NCI-H187 (cell line): Measurements from ENCODE around the gene CNKSR3.

Source experiments
- DNase-seq, 2 experiments: peaks; one replicate each; lab custom pipeline; 2025; lab: John Stamatoyannopoulos, UW

The CNKSR3 gene

GRCh38 chr6:154502553-154502952 is 7.9 kb downstream of the CNKSR3 start:
- DNase-seq: no peak

GRCh38 chr6:154501578-154501868 is 9.0 kb downstream of the CNKSR3 start:
- DNase-seq: no peak

- DNase-seq: no peak
Measured at GRCh38 chr6:154500769-154501577, 9.5 kb downstream of the CNKSR3 start.

- no peak for DNase-seq
Measured at GRCh38 chr6:154499855-154500589, 10.5 kb downstream of the CNKSR3 start.

- no peak for DNase-seq
Measured at GRCh38 chr6:154498340-154498934, 12.0 kb downstream of the CNKSR3 start.

- DNase-seq: no peak
Measured at GRCh38 chr6:154496793-154497517, 13.5 kb downstream of the CNKSR3 start.

- DNase-seq: no peak
Measured at GRCh38 chr6:154496186-154496585, 14.3 kb downstream of the CNKSR3 start.

GRCh38 chr6:154494592-154495311 is 15.7 kb downstream of the CNKSR3 start:
- DNase-seq: no peak

- DNase-seq: no peak
Measured at GRCh38 chr6:154491567-154492470, 18.7 kb downstream of the CNKSR3 start.

- no peak for DNase-seq
Measured at GRCh38 chr6:154489822-154490221, 20.7 kb downstream of the CNKSR3 start.

- DNase-seq: no peak
Measured at GRCh38 chr6:154488802-154489437, 21.6 kb downstream of the CNKSR3 start.

GRCh38 chr6:154488248-154488593 is 22.3 kb downstream of the CNKSR3 start:
- no peak for DNase-seq

GRCh38 chr6:154487367-154488247 is 22.9 kb downstream of the CNKSR3 start:
- DNase-seq: no peak

- DNase-seq: no peak
Measured at GRCh38 chr6:154485815-154486214, 24.7 kb downstream of the CNKSR3 start.

GRCh38 chr6:154484942-154485341 is 25.5 kb downstream of the CNKSR3 start:
- DNase-seq: no peak

GRCh38 chr6:154482858-154483257 is 27.6 kb downstream of the CNKSR3 start:
- no peak for DNase-seq

GRCh38 chr6:154481521-154482013 is 28.9 kb downstream of the CNKSR3 start:
- no peak for DNase-seq

GRCh38 chr6:154479771-154480639 is 30.5 kb downstream of the CNKSR3 start:
- DNase-seq: no peak
